ENCODE measurements around the gene TCF12. TPM values are rescaled to one million over a fixed set of nuclear protein-coding genes. Genes with fewer than 3 reads are reported as not detected.
A peak's percentile ranks its signal among the peaks of the same experiment; 100 is the strongest.

Gene TCF12
- total RNA-seq, 3 donors from 2014 or later (not counting 1 experiment from before 2014, with no cell fraction given), result 84.1 to 111 (median 107) TPM

- Mint-ChIP-seq H3K9me3 (no peaks in the 10 kb centered on the region), H3K27ac (no peak overlapping the region), H3K36me3 (no peaks in the 10 kb centered on the region), H3K27me3 (ENCODE audit: low read depth in 2 of 2) (no peaks in the 10 kb centered on the region), H3K4me3 (no peak overlapping the region), H3K4me1 (peaks cover 5 to 16% of the 10 kb centered on the region in 2 donors)
- Histone ChIP-seq H3K9me3 (ENCODE audit: control insufficient read depth, insufficient read depth, low read length) (no peaks in the 10 kb centered on the region), H3K36me3 (ENCODE audit: control insufficient read depth, insufficient read depth, low read length) (no peaks in the 10 kb centered on the region), H3K4me3 (ENCODE audit: low read length) (no peak overlapping the region), H3K4me1 (ENCODE audit: control insufficient read depth, insufficient read depth, low read length) (no peaks in the 10 kb centered on the region), H3K27ac (ENCODE audit: low read length) (no peak overlapping the region), H3K27me3 (ENCODE audit: control insufficient read depth, insufficient read depth, low read length) (no peaks in the 10 kb centered on the region)
- ATAC-seq (no peak), DNase-seq (no peak)
- WGBS (ENCODE audit: insufficient coverage), result 100% methylated on average over 2 of the region's 3 CpGs
- no peak for TF ChIP-seq CTCF (IDR thresholded peaks at IDR 0.05)
- intact Hi-C loops (cut with micrococcal nuclease), result no loop called here
Measured at GRCh38 chr15:57205996-57206395, 287.6 kb downstream of the TCF12 start.

- H3K36me3 Mint-ChIP-seq, result no peaks in the 10 kb centered on the region
- Histone ChIP-seq H3K4me3 (ENCODE audit: low read length) (no peak overlapping the region), H3K27ac (ENCODE audit: low read length) (no peak overlapping the region), H3K27me3 (ENCODE audit: control insufficient read depth, insufficient read depth, low read length) (no peaks in the 10 kb centered on the region), H3K4me1 (ENCODE audit: control insufficient read depth, insufficient read depth, low read length) (no peaks in the 10 kb centered on the region), H3K9me3 (ENCODE audit: control insufficient read depth, insufficient read depth, low read length) (no peaks in the 10 kb centered on the region), H3K36me3 (ENCODE audit: control insufficient read depth, insufficient read depth, low read length) (no peaks in the 10 kb centered on the region)
- ATAC-seq (peak in 1 of 3 donors; percentile 60), DNase-seq (peak in 1 of 2 donors; percentile 43)
- H3K4me3 Mint-ChIP-seq, result no peak overlapping the region
- no peak overlapping the region for H3K27ac Mint-ChIP-seq
- no peaks in the 10 kb centered on the region for H3K9me3 Mint-ChIP-seq
- no peaks in the 10 kb centered on the region for H3K27me3 Mint-ChIP-seq (ENCODE audit: low read depth in 2 of 2)
- 67% methylated on average over 2 of the region's 4 CpGs for WGBS (ENCODE audit: insufficient coverage)
- H3K4me1 Mint-ChIP-seq, result peaks cover 23 to 37% of the 10 kb centered on the region in 2 donors
- intact Hi-C loops (cut with micrococcal nuclease), result loop anchor here (5.0 to 10.0 kb wide), 2 partner anchors 392 to 719 kb away; no protein-coding TSS in a partner anchor
- peak; percentile 42 for TF ChIP-seq CTCF (IDR thresholded peaks at IDR 0.05)
Measured at GRCh38 chr15:57213862-57214261, 295.4 kb downstream of the TCF12 start.

GRCh38 chr15:57215326-57215725, 296.9 kb downstream of the TCF12 start:
- H3K4me3 Mint-ChIP-seq, result no peak overlapping the region
- no peaks in the 10 kb centered on the region for H3K4me1 ChIP-seq (ENCODE audit: control insufficient read depth, insufficient read depth, low read length)
- no peak overlapping the region for H3K27ac ChIP-seq (ENCODE audit: low read length)
- H3K4me1 Mint-ChIP-seq, result peaks cover 29 to 36% of the 10 kb centered on the region in 2 donors
- H3K36me3 Mint-ChIP-seq, result no peaks in the 10 kb centered on the region
- ATAC-seq (no peak), DNase-seq (no peak)
- H3K4me3 ChIP-seq (ENCODE audit: low read length), result no peak overlapping the region
- H3K27ac Mint-ChIP-seq, result no peak overlapping the region
- WGBS (ENCODE audit: insufficient coverage), result 80% methylated on average over 1 of the region's 3 CpGs
- no peaks in the 10 kb centered on the region for H3K27me3 Mint-ChIP-seq (ENCODE audit: low read depth in 2 of 2)
- intact Hi-C loops (cut with micrococcal nuclease), result loop anchor here (10.0 kb wide), 1 partner anchor 721 kb away; no protein-coding TSS in a partner anchor
- no peaks in the 10 kb centered on the region for H3K36me3 ChIP-seq (ENCODE audit: control insufficient read depth, insufficient read depth, low read length)
- no peaks in the 10 kb centered on the region for H3K27me3 ChIP-seq (ENCODE audit: control insufficient read depth, insufficient read depth, low read length)
- no peak for TF ChIP-seq CTCF (IDR thresholded peaks at IDR 0.05)
- no peaks in the 10 kb centered on the region for H3K9me3 ChIP-seq (ENCODE audit: control insufficient read depth, insufficient read depth, low read length)
- no peaks in the 10 kb centered on the region for H3K9me3 Mint-ChIP-seq

- Histone ChIP-seq H3K27ac (ENCODE audit: low read length) (no peak overlapping the region), H3K27me3 (ENCODE audit: control insufficient read depth, insufficient read depth, low read length) (no peaks in the 10 kb centered on the region), H3K9me3 (ENCODE audit: control insufficient read depth, insufficient read depth, low read length) (no peaks in the 10 kb centered on the region), H3K4me1 (ENCODE audit: control insufficient read depth, insufficient read depth, low read length) (no peaks in the 10 kb centered on the region), H3K36me3 (ENCODE audit: control insufficient read depth, insufficient read depth, low read length) (no peaks in the 10 kb centered on the region), H3K4me3 (ENCODE audit: low read length) (no peak overlapping the region)
- Mint-ChIP-seq H3K4me3 (no peak overlapping the region), H3K4me1 (peaks cover 29 to 32% of the 10 kb centered on the region in 2 donors), H3K27ac (no peak overlapping the region), H3K27me3 (ENCODE audit: low read depth in 2 of 2) (no peaks in the 10 kb centered on the region), H3K36me3 (no peaks in the 10 kb centered on the region), H3K9me3 (no peaks in the 10 kb centered on the region)
- 100% methylated on average over 3 of the region's 3 CpGs for WGBS (ENCODE audit: insufficient coverage)
- no peak for TF ChIP-seq CTCF (IDR thresholded peaks at IDR 0.05)
- no peak for ATAC-seq
- intact Hi-C loops (cut with micrococcal nuclease), result loop anchor here (10.0 kb wide), 1 partner anchor 721 kb away; no protein-coding TSS in a partner anchor
- no peak for DNase-seq
Measured at GRCh38 chr15:57215881-57216280, 297.4 kb downstream of the TCF12 start.
